Pulmonary artery endothelial cell (primary cell): ENCODE data around the gene CDC42EP5. TPM values are rescaled to one million over a fixed set of nuclear protein-coding genes. Genes with fewer than 3 reads are reported as not detected.

Experiments used
- DNase-seq: peaks from one replicate; pipeline ENCODE4 v3.0.0-alpha.2; 2011; ENCODE audit warnings: low read depth, low spot score
- total RNA-seq: library from RNA; depleted of rRNA; stranded (reverse); fragments of >200 nt; gene quantifications from 2 replicates; pipeline ENCODE4 v1.2.3, GENCODE V29; 2014

CDC42EP5 gene
- total RNA-seq, 1 donor from 2014 or later, result 35.7 TPM

- no peak for DNase-seq
Measured at GRCh38 chr19:54462655-54463530, 10.2 kb downstream of the CDC42EP5 start.

- DNase-seq, result no peak
Measured at GRCh38 chr19:54462047-54462654, 10.9 kb downstream of the CDC42EP5 start.

- DNase-seq, result no peak
Measured at GRCh38 chr19:54461613-54462012, 11.5 kb downstream of the CDC42EP5 start.

DNA sequence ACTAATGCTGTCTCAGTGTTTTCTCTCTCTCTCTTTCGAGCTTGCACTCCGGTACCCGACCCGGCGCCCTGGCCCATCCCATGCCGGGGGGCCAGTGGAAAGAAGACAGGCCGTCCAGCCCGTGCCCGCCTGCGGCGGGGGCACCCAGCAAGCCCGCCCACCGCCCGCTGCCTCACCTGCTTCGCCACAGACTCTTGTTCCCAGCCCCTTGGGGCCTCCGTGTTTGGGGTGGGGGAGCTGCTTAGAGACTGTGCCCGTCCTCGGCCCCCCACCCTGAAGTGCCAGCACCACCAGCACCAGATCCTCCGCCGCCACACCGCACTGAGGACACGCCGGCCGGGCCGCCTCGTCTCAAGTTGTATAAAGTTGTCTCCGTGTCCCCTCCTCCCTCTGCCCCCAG lies 11.9 kb downstream of the CDC42EP5 start:
- no peak for DNase-seq

- DNase-seq, result no peak
Measured at GRCh38 chr19:54460230-54461005, 12.7 kb downstream of the CDC42EP5 start.

GRCh38 chr19:54459282-54460229 lies 13.5 kb downstream of the CDC42EP5 start:
- no peak for DNase-seq

GRCh38 chr19:54458648-54459281 lies 14.3 kb downstream of the CDC42EP5 start:
- DNase-seq, result no peak

DNA sequence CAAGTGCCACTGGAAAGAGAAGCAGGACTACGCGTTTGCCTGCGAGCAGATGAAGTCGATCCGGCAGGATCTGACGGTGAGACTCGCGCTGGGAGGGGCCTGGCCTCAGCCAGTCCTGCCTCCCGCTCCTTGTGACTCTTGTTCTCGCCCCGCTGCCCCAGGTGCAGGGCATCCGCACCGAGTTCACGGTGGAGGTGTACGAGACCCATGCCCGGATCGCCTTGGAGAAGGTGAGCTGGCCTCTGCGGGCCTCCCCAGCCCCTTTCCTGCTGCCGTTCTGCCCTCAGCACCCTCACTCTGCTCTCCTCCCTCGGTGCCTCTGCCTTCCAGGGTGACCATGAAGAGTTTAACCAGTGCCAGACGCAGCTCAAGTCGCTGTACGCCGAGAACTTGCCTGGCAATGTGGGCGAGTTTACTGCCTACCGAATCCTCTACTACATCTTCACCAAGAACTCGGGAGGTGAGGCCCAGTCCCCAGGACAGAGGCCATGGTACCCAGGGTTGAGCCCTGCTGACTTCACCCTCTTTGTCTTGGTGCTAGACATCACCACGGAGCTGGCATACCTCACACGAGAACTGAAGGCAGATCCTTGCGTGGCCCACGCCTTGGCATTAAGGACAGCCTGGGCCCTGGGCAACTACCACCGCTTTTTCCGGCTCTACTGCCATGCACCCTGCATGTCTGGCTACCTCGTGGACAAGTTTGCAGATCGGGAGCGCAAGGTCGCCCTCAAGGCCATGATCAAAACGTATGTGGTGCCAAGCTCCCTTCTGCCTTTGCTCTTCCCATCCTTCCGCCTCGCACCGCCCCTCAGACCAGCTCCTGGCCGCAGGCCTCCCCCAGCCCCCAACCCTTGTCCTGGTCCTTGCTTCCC lies 15.1 kb downstream of the CDC42EP5 start:
- no peak for DNase-seq

DNA sequence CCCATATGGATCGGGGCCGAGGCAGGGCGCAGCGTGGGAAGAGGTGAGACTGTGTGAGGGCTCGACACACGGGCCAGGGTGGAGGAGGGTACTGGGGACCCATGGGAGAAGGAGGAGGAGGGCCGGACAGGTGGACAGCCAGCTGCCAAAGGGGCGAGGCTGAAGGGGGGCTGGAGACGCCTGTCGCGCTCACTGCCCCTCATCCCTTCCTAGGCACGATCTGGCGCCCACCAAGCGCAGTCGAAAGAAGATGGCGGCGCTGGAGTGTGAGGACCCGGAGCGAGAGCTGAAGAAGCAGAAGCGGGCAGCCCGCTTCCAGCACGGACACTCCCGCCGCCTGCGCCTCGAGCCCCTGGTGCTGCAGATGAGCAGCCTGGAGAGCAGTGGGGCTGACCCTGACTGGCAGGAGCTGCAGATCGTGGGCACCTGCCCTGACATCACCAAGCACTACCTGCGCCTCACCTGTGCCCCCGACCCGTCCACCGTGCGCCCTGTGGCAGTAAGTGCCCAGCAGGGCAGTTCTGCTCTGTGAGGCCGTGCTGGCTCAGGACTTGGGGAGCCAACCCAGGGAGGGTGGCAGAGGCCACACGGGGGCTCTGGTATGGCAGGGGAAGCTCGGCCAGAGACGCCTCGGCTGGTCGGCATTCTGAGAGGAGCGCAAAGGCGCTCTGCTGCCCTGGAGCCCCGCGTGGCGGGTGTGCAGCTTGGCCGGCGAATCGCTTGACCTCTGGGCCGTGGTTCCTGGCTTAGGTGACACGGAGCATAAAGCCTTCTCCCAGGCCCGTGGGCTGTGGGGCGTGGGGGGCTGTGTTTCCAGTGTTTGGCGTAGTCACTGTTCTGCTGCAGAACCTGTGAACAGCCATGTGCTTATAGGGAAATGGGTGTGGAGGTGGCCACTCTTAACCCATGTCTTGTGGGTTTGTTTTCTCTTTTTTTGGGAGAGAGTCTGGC lies 16.4 kb downstream of the CDC42EP5 start:
- DNase-seq, result no peak

DNA sequence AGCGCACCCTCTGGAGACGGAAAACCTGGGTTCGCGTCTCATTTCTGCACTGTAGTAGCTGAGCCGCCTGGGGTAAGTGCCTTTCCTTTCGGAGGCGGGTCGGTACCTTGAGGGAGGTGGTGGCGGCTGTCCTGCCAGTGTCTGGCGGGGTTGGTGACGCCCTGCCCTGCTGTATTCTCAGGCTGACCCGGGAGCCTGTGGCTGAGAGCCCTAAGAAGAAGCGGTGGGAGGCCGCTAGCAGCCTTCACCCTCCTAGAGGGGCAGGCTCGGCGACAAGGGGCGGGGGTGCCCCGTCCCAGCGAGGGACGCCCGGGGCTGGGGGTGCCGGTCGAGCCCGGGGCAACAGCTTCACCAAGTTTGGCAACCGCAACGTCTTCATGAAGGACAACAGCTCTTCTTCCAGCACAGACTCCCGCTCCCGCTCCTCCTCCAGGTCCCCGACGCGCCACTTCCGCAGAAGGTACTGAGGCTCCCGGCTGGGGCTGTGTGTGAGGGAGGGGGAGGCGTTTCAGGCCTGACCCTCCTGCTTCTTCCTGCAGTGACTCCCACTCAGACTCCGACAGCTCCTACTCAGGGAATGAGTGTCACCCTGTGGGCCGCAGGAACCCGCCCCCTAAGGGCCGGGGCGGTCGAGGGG lies 17.2 kb downstream of the CDC42EP5 start:
- DNase-seq, result no peak

GRCh38 chr19:54454781-54455675 lies 18.1 kb downstream of the CDC42EP5 start:
- DNase-seq, result no peak

DNA sequence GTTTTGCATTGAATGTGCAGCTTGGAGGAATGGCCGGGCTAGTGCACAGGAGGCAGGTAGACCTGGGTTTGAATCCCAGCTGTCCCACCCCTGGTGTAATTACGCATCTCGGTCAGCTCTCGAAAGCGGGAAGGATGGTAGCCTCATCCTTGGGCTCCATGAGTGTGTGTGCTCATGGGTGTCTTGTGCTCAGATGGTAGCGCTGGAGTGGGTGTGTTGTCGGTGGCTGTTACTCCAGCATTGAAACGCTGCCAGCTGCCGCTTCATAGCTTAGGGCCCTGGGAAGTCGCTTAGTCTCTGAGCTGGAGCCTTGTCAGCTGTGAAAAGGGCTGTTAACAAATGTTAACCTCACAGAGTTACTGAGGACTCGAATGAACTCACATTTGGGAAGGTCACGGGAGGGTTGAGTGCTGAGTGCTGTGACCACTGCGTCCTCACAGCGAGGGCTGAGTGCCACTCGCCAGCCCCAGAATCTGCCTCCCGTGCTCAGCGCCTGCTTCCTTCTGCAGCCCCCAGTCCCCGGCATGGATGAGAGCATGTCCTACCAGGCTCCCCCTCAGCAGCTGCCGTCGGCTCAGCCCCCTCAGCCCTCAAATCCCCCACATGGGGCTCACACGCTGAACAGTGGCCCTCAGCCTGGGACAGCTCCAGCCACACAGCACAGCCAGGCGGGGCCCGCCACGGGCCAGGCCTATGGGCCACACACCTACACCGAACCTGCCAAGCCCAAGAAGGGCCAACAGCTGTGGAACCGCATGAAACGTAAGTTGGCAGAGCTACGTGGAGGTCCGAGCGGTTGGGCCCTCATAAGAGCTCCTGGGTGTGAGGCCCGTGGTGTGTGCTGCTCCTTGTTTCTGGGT lies 18.9 kb downstream of the CDC42EP5 start:
- DNase-seq, result no peak

DNA sequence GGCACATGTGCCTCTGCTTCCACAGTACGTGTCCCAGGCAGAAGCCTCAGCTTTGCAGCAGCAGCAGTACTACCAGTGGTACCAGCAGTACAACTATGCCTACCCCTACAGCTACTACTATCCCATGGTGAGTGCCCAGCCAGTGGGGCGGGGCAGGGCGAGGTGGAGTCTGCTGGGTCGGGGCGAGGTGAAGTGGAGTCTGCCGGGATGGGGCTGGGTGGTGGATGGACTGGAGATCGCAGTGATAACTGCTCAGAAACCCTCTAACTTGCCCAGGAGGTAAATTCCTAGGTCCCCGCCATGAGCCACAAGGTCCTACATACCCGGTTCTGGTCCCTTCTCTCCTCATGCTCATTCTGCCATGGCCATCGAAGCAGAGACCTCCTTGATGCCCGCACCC lies 20.5 kb downstream of the CDC42EP5 start:
- no peak for DNase-seq

- no peak for DNase-seq
Measured at GRCh38 chr19:54451997-54452396, 21.1 kb downstream of the CDC42EP5 start.

GRCh38 chr19:54451331-54451871 lies 21.7 kb downstream of the CDC42EP5 start:
- DNase-seq, result no peak

GRCh38 chr19:54449701-54450069 lies 23.4 kb downstream of the CDC42EP5 start:
- DNase-seq, result no peak
